ENCODE measurements around the gene PKD2. TPM values are rescaled to one million over a fixed set of nuclear protein-coding genes. Genes with fewer than 3 reads are reported as not detected.

The PKD2 gene
- total RNA-seq, 1 experiment from 2014 or later, result 17.6 TPM

DNA sequence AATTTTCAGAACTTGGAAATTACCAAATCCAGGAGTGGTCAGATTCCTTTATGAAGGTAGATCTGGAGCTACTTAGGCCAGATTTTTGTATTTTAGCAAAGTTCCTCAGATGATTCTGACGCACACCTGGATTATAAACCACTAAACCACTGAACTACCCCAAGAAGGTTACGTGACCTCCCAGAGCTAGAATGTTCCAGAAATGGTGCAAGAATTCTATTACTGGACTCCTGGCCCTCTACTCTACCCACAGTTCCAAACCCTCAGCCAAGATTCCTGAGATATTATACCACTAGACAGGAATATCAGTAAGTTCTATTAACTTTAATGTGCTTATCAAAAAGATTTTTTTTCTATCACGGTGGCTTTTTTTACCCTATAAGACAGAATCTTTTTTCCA lies 83.9 kb downstream of the PKD2 start:
- Histone ChIP-seq H3K27me3 (ENCODE audit: low read length) (no peaks in the 10 kb centered on the region), H3K27ac (ENCODE audit: low read length) (no peak overlapping the region), H3K9me3 (ENCODE audit: low read length) (no peaks in the 10 kb centered on the region), H3K9ac (ENCODE audit: low read length) (no peak overlapping the region), H3K36me3 (ENCODE audit: insufficient read depth, low read length) (no peaks in the 10 kb centered on the region), H3K4me3 (ENCODE audit: low read length) (no peak overlapping the region), H2AFZ (ENCODE audit: low read length) (no peak overlapping the region), H4K20me1 (ENCODE audit: insufficient read depth, low read depth, low read length) (no peaks in the 10 kb centered on the region), H3K9me2 (replicated peaks; ENCODE audit: insufficient read depth, low read length) (no peaks in the 10 kb centered on the region), H3K4me1 (ENCODE audit: low read length) (no peaks in the 10 kb centered on the region), H3K4me2 (ENCODE audit: low read depth, low read length, poor library complexity, severe bottlenecking) (no peak overlapping the region), H3K79me2 (ENCODE audit: low read length) (no peaks in the 10 kb centered on the region)
- DNase-seq, result no peak

DNA sequence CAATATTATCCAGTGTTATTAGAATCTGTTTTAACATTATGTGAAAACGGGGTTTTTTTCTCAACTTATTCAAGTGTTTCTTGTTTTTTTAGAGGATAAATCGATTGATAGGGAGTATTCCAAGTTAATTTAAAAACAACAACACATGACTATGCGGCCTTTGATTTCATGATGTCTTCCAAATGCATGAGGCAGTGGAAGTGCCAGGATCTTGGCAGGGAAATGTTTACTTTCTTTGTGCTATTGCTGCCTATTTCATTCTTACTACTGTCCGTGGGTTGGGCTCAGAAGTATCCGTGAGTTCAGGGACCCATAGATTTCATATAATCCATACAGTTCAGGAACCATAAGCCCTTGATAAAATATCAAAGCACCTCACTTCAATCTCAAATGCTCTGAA lies 86.4 kb downstream of the PKD2 start:
- Histone ChIP-seq H2AFZ (ENCODE audit: low read length) (no peak overlapping the region), H3K27ac (ENCODE audit: low read length) (no peak overlapping the region), H3K9ac (ENCODE audit: low read length) (no peak overlapping the region), H3K4me1 (ENCODE audit: low read length) (no peaks in the 10 kb centered on the region), H3K27me3 (ENCODE audit: low read length) (no peaks in the 10 kb centered on the region), H3K36me3 (ENCODE audit: insufficient read depth, low read length) (no peaks in the 10 kb centered on the region), H3K9me3 (ENCODE audit: low read length) (no peaks in the 10 kb centered on the region), H4K20me1 (ENCODE audit: insufficient read depth, low read depth, low read length) (no peaks in the 10 kb centered on the region), H3K79me2 (ENCODE audit: low read length) (no peaks in the 10 kb centered on the region), H3K4me3 (ENCODE audit: low read length) (no peak overlapping the region), H3K9me2 (replicated peaks; ENCODE audit: insufficient read depth, low read length) (no peaks in the 10 kb centered on the region), H3K4me2 (ENCODE audit: low read depth, low read length, poor library complexity, severe bottlenecking) (no peak overlapping the region)
- no peak for DNase-seq

DNA sequence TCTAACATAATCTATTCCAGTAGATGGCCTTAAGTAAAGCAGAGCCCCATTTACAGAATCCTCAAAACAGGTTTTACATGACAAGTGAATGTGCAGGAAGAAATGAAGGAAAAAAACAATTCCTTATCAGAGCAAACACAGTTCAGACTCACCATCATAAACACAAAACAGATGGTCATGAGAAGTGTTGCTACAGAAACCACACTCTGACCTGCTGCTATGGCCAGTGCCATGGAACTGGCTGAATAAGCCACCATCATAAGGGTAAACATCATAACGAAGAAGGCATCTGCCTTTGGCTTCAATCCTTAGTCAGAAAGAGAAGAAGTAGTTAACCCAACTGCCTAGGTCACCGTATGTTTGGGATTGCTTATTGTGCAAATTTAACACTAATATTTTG lies 89.9 kb downstream of the PKD2 start:
- H3K27ac ChIP-seq (ENCODE audit: low read length), result no peak overlapping the region
- H3K27me3 ChIP-seq (ENCODE audit: low read length), result no peaks in the 10 kb centered on the region
- no peaks in the 10 kb centered on the region for H3K4me1 ChIP-seq (ENCODE audit: low read length)
- no peak overlapping the region for H3K9ac ChIP-seq (ENCODE audit: low read length)
- DNase-seq, result no peak
- no peaks in the 10 kb centered on the region for H3K9me2 ChIP-seq (replicated peaks; ENCODE audit: insufficient read depth, low read length)
- no peaks in the 10 kb centered on the region for H3K9me3 ChIP-seq (ENCODE audit: low read length)
- no peak overlapping the region for H3K4me2 ChIP-seq (ENCODE audit: low read depth, low read length, poor library complexity, severe bottlenecking)
- H2AFZ ChIP-seq (ENCODE audit: low read length), result no peak overlapping the region
- no peaks in the 10 kb centered on the region for H3K79me2 ChIP-seq (ENCODE audit: low read length)
- no peaks in the 10 kb centered on the region for H3K36me3 ChIP-seq (ENCODE audit: insufficient read depth, low read length)
- H3K4me3 ChIP-seq (ENCODE audit: low read length), result no peak overlapping the region
- no peaks in the 10 kb centered on the region for H4K20me1 ChIP-seq (ENCODE audit: insufficient read depth, low read depth, low read length)

DNA sequence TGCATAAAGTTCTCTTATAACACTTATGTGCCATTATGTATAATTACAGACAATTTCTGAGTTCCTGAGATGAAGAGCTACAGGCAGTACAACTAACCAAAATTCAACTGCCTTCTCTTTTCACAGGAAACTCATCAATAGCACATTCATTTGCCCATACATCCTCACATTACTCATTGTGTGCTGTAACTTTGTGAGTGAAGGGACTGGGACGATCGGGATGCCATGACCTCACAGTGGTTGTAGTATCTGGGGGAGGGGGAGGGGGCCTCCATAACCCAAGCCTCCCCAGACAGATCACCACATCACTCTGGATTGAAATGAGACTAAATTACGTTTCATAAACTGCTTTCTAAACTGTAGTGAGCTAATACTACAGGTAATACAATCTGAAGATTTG lies 90.3 kb downstream of the PKD2 start:
- Histone ChIP-seq H3K9me3 (ENCODE audit: low read length) (no peaks in the 10 kb centered on the region), H3K4me2 (ENCODE audit: low read depth, low read length, poor library complexity, severe bottlenecking) (no peak overlapping the region), H3K4me1 (ENCODE audit: low read length) (no peaks in the 10 kb centered on the region), H3K36me3 (ENCODE audit: insufficient read depth, low read length) (no peaks in the 10 kb centered on the region), H3K9me2 (replicated peaks; ENCODE audit: insufficient read depth, low read length) (no peaks in the 10 kb centered on the region), H3K9ac (ENCODE audit: low read length) (no peak overlapping the region), H2AFZ (ENCODE audit: low read length) (no peak overlapping the region), H3K4me3 (ENCODE audit: low read length) (no peak overlapping the region), H4K20me1 (ENCODE audit: insufficient read depth, low read depth, low read length) (no peaks in the 10 kb centered on the region), H3K79me2 (ENCODE audit: low read length) (no peaks in the 10 kb centered on the region), H3K27me3 (ENCODE audit: low read length) (no peaks in the 10 kb centered on the region), H3K27ac (ENCODE audit: low read length) (no peak overlapping the region)
- DNase-seq, result no peak

DNA sequence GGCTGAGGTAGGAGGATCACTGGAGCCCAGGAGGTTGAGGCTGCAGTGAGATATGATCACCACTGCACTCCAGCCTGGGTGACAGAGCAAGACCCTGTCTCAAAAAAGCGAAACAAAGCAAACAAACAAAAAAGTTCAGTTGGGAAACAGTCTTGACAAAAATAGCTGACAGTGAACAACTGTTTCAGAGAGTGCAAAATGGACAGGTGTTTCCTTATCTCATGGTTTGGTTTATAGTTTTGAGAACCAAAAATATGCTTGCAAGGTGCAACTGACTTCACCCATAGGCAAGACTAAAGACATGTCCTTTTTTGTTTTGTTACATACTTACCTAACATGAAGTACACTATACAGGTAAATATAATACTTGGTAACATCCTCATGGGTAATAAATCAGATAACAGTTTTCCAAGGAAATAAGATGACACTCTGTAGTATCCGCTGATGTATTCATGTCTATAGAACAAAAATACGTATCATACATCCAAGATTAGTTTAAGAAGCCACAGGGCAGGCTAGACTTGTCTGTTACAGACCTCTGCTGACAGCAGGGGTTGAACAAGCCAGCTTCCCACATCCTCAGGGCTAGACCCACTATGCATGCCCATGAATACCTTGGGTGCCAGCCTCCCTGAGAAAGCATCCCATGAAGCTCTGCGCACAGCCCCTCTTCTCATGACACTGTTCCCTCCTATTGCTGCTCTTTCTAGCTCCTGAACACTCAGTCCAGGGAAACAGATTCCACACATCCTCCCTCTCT lies 91.7 kb downstream of the PKD2 start:
- H3K4me1 ChIP-seq (ENCODE audit: low read length), result no peaks in the 10 kb centered on the region
- H3K27me3 ChIP-seq (ENCODE audit: low read length), result no peaks in the 10 kb centered on the region
- H3K9me2 ChIP-seq (replicated peaks; ENCODE audit: insufficient read depth, low read length), result no peaks in the 10 kb centered on the region
- no peak overlapping the region for H3K9ac ChIP-seq (ENCODE audit: low read length)
- H4K20me1 ChIP-seq (ENCODE audit: insufficient read depth, low read depth, low read length), result no peaks in the 10 kb centered on the region
- H3K36me3 ChIP-seq (ENCODE audit: insufficient read depth, low read length), result no peaks in the 10 kb centered on the region
- no peak overlapping the region for H2AFZ ChIP-seq (ENCODE audit: low read length)
- no peak overlapping the region for H3K4me2 ChIP-seq (ENCODE audit: low read depth, low read length, poor library complexity, severe bottlenecking)
- H3K27ac ChIP-seq (ENCODE audit: low read length), result no peak overlapping the region
- H3K79me2 ChIP-seq (ENCODE audit: low read length), result no peaks in the 10 kb centered on the region
- no peaks in the 10 kb centered on the region for H3K9me3 ChIP-seq (ENCODE audit: low read length)
- DNase-seq, result no peak
- no peak overlapping the region for H3K4me3 ChIP-seq (ENCODE audit: low read length)

DNA sequence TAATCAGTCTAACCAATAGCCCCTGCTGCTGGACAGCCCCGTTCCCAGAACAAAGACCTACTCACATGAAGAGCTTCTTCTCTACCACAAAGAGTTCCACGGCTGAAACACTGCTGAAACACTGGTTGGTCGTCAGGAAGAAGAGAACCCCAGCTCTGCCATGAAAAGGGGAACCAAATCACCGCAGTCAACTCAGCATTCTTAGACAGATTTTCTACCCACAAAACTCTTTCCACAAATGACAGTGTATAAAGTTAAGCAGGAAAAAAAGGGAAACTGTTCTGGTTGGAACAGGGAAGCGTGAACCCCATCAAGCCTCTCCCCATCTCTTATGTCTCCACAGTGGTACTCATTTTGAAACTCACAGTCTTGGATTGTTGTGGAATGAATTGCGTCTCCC lies 93.7 kb downstream of the PKD2 start:
- no peak for DNase-seq
- H3K4me3 ChIP-seq (ENCODE audit: low read length), result no peak overlapping the region
- H3K4me2 ChIP-seq (ENCODE audit: low read depth, low read length, poor library complexity, severe bottlenecking), result no peak overlapping the region
- no peaks in the 10 kb centered on the region for H3K9me2 ChIP-seq (replicated peaks; ENCODE audit: insufficient read depth, low read length)
- no peak overlapping the region for H2AFZ ChIP-seq (ENCODE audit: low read length)
- no peaks in the 10 kb centered on the region for H3K4me1 ChIP-seq (ENCODE audit: low read length)
- no peak overlapping the region for H3K27ac ChIP-seq (ENCODE audit: low read length)
- H3K79me2 ChIP-seq (ENCODE audit: low read length), result no peaks in the 10 kb centered on the region
- 0 out of 2 replicates have a peak, but pooled peaks cover 4% of the 10 kb centered on the region for H3K27me3 ChIP-seq (ENCODE audit: low read length)
- H3K9ac ChIP-seq (ENCODE audit: low read length), result no peak overlapping the region
- H3K9me3 ChIP-seq (ENCODE audit: low read length), result no peaks in the 10 kb centered on the region
- no peaks in the 10 kb centered on the region for H4K20me1 ChIP-seq (ENCODE audit: insufficient read depth, low read depth, low read length)
- H3K36me3 ChIP-seq (ENCODE audit: insufficient read depth, low read length), result no peaks in the 10 kb centered on the region

DNA sequence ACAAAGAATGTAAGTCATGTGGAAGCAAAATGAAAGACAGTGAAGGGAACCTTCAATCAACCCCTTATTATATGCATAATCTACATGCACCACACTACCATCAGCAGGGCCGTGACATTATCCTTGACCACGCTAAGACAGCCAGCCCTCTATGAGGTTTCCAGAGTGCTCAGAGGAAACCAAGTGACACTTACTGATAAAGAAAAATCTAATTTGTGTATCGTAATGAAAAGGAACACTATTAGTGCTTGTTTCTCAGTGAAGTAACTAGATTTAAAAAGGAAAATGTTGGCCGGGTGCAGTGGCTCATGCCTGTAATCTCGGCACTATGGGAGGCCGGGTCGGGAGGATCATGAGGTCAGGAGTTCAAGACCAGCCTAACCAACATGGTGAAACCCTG lies 94.6 kb downstream of the PKD2 start:
- no peaks in the 10 kb centered on the region for H3K79me2 ChIP-seq (ENCODE audit: low read length)
- H3K27me3 ChIP-seq (ENCODE audit: low read length), result 0 out of 2 replicates have a peak, but pooled peaks cover 4% of the 10 kb centered on the region
- no peaks in the 10 kb centered on the region for H4K20me1 ChIP-seq (ENCODE audit: insufficient read depth, low read depth, low read length)
- no peak overlapping the region for H3K9ac ChIP-seq (ENCODE audit: low read length)
- H3K4me3 ChIP-seq (ENCODE audit: low read length), result no peak overlapping the region
- H2AFZ ChIP-seq (ENCODE audit: low read length), result no peak overlapping the region
- no peak for DNase-seq
- H3K9me2 ChIP-seq (replicated peaks; ENCODE audit: insufficient read depth, low read length), result no peaks in the 10 kb centered on the region
- H3K27ac ChIP-seq (ENCODE audit: low read length), result no peak overlapping the region
- no peaks in the 10 kb centered on the region for H3K9me3 ChIP-seq (ENCODE audit: low read length)
- no peaks in the 10 kb centered on the region for H3K4me1 ChIP-seq (ENCODE audit: low read length)
- H3K4me2 ChIP-seq (ENCODE audit: low read depth, low read length, poor library complexity, severe bottlenecking), result no peak overlapping the region
- H3K36me3 ChIP-seq (ENCODE audit: insufficient read depth, low read length), result no peaks in the 10 kb centered on the region

DNA sequence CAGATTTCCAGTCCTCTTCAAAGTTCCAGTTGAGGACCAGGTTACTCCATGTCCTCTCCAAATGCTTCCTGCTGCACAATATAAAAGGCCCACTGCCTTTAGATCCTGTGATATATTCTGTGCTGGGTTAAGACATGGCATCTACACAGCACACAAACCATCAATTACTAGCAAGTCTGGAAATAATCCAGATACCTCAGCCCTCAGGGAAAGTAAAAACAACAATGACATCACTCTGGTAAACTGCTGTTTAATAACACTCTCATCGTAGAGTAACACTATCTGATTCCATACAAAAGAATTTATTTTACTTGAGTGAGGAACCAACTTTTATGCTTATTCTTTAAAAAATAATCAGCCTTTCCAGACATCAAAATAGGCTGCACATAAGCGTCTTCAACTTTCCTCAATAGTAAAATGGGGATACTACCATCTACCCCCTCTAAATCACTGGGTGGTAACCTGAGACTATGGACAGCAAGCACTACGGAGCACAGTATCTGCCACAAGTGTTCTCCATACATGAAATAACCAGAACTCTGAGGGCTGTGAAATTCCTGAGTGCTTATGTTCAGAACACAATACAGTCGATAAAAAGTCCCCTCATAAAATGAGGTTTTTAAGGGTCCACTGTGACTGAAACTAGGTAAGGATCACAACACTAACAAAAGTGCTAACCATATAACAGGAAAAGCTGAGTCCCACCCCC lies 97.6 kb downstream of the PKD2 start:
- H3K9ac ChIP-seq (ENCODE audit: low read length), result no peak overlapping the region

More for the DNA sequence above, 97.6 kb downstream of the PKD2 start:
- DNase-seq, result no peak
- H4K20me1 ChIP-seq (ENCODE audit: insufficient read depth, low read depth, low read length), result no peaks in the 10 kb centered on the region
- no peak overlapping the region for H3K27ac ChIP-seq (ENCODE audit: low read length)
- no peaks in the 10 kb centered on the region for H3K4me1 ChIP-seq (ENCODE audit: low read length)
- H3K79me2 ChIP-seq (ENCODE audit: low read length), result no peaks in the 10 kb centered on the region
- no peaks in the 10 kb centered on the region for H3K9me3 ChIP-seq (ENCODE audit: low read length)
- no peak overlapping the region for H2AFZ ChIP-seq (ENCODE audit: low read length)
- H3K4me2 ChIP-seq (ENCODE audit: low read depth, low read length, poor library complexity, severe bottlenecking), result no peak overlapping the region
- no peak overlapping the region for H3K4me3 ChIP-seq (ENCODE audit: low read length)
- H3K27me3 ChIP-seq (ENCODE audit: low read length), result 0 out of 2 replicates have a peak, but pooled peaks cover 4% of the 10 kb centered on the region
- H3K36me3 ChIP-seq (ENCODE audit: insufficient read depth, low read length), result no peaks in the 10 kb centered on the region
- H3K9me2 ChIP-seq (replicated peaks; ENCODE audit: insufficient read depth, low read length), result no peaks in the 10 kb centered on the region
